NCI-H1092 (cell line): ENCODE results near the gene SPRR2D.
"Not testable (repeated sequence)": the region's sequence is repeated elsewhere in the genome, so short reads cannot be mapped to it uniquely, and the experiment has no call there.

Experiments
- DNase-seq: peaks from one replicate; lab custom pipeline; 2025; lab: John Stamatoyannopoulos, UW

The SPRR2D gene

DNA sequence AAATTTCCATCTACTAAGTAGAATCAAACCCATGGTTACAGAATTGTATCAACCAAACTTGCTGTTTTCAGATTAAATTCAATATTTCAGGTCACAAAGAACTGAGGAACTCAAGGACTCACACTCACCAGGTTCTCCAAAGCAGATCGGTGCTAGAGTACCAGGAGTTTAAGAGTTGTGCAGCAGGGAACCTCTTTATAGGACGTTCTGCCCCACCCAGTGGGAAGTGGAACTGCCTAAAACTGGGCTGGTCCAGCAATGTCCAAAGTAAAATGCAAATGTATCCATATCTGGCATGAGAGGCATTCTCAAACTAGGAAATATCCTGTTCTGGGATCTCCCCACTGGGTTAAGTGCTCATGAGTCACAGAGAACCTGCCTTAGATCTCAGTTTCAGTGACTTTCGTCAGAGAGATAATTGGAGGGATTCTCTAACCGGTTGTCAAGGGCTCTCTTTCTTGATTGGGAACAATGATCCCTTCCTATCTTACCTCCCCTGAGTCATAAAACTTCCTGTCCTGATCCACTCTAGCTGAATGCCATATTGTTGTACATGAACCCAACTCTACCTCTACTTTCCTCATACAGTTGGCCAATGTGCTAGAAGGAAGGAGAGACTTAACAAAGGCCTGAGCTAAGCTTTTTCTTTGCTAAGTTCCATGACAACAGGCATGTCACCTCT lies at the start of gene SPRR2D:
SPRR2D (minus strand) TSS at position 171 of the 682 bp plus-strand sequence. CDS start 774 bp downstream, outside the sequence.
- no peak for DNase-seq

GRCh38 chr1:153087652-153088051 lies 46.7 kb upstream of the SPRR2D start:
- no peak for DNase-seq

GRCh38 chr1:153081736-153082135 lies 40.8 kb upstream of the SPRR2D start:
- no peak for DNase-seq

- DNase-seq, result no peak
Measured at GRCh38 chr1:153072806-153073726, 32.1 kb upstream of the SPRR2D start.

- no peak for DNase-seq
Measured at GRCh38 chr1:153071511-153071910, 30.6 kb upstream of the SPRR2D start, which contains the start of gene SPRR2B. Gene SPRR2B (minus strand): TSS chr1:153071611. CDS start chr1:153070839, 772 bp downstream.

DNA sequence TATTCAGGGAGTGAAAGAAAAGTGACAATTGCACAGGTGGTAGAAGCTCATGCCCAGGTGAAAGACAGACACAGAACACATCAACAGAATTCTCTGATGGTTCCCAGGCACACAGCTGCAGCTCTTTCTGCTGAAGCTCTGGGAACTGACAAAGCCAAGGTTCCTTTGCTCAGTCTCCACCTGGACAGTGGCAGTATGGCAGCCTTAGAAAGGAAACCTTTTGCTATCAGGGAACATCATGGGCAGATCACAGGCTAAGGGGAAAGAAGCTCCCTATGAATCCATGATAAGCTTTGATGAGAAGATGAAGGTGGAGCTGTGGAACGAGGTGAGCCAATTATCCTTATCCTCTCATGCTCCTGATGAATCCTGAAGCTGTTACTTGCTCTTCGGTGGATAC lies 29.3 kb upstream of the SPRR2D start:
- no peak for DNase-seq

GRCh38 chr1:153058826-153059784 lies 18.2 kb upstream of the SPRR2D start:
- no peak for DNase-seq

DNA sequence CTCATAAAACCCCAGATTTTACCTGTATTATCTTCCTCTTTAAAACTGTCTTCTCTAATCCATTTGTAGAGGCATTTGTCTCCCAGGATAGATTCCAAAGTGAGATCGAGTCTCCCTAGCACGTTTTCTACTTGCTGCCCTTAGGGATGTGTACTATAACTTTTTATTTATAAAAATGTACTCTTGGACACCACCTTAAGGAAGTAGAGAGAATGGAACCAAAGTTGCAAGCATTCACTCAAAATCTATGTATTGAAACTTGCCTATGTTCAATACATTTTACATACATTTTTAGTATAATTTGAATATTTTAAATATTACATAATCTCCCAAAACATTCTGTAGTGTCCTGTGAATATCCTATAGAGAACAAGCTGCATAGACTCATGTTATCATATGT lies 17.2 kb upstream of the SPRR2D start:
- no peak for DNase-seq

DNA sequence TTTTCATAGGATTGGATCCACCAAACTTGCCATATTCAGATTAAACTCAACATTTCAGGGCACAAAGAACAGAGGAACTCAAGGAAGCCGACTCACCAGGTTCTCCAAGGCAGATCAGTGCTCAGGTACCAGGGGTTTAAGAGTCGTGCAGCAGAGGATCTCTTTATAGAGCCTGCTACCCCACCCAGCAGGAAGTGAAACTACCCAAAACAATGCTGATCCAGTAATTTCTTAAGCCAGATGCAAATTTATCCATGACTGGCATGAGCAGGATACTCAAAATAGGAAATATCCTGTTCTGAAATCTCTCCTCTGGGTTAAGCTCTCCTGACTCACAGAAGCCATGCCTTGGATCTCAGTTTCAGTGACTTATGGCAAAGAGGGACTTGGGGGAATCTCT lies 16.5 kb upstream of the SPRR2D start, which contains the start of gene SPRR2A:
SPRR2A (minus strand) TSS at position 138 of the 400 bp plus-strand sequence. CDS start 777 bp downstream, outside the sequence.
- no peak for DNase-seq

DNA sequence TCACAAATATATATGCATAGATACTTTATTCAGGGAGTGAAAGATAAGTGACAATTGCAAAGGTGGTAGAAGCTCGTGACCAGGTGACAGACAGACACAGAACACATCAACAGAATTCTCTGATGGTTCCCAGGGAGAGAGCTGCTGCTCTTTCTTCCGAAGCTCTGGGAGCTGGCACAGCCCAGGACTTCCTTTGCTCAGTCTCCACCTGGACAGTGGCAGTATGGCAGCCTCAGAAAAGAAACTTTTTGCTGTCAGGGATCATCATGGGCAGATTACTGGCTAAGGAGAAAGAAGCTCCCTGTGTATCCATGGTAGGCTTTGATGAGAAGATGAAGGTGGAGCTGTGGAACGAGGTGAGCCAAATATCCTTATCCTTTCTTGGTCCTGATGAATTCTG lies 15.2 kb upstream of the SPRR2D start:
- DNase-seq, result not testable (repeated sequence)

GRCh38 chr1:153049211-153049610 lies 8.3 kb upstream of the SPRR2D start:
- no peak for DNase-seq

DNA sequence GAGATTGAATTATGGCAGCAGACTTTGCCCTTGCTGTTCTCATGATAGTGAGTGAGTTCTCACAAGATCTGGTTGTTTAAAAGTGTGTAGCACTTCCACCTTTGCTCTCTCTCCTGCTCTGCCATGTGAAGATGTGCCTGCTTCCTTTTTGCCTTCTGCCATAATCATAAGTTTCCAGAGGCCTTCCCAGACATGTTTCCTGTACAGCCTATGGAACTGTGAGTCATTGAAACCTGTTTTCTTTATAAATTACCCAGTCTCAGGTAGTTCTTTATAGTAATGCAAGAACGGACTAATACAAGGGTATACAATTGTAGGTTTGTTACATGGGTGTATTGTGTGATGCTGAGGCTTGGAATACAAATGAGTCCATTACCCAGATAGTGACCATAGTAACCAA lies 5.7 kb downstream of the SPRR2D start:
- no peak for DNase-seq

DNA sequence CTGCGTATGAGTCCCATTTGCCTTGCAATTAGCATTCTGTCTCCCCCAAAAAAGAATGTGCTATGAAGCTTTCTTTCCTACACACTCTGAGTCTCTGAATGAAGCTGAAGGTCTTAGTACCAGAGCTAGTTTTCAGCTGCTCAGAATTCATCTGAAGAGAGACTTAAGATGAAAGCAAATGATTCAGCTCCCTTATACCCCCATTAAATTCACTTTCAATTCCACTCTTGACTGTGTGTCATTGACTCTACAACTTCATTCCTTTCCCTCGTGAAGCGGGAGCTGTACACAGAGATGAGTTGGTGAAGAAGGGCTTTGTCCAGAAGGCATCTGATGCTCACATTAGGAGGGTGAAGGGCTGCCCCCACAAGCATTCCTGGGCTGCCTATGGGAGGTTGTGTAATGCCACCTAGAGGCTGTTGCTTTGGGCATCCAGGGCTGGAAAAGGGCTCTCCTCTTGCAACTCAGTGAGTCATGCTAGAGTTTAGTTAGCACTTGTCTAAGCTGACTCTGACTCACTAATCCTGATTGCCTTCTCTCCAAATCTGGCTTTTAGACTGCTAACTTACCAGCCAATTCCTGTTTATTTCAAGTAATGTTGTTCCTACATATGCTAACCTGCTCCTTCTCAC lies 8.1 kb downstream of the SPRR2D start:
- no peak for DNase-seq

- DNase-seq, result no peak
Measured at GRCh38 chr1:153032073-153032472, 8.8 kb downstream of the SPRR2D start.

- no peak for DNase-seq
Measured at GRCh38 chr1:153030895-153031294, 10.0 kb downstream of the SPRR2D start, which contains the start of gene SPRR1B. Gene SPRR1B (plus strand): TSS chr1:153031203. CDS start chr1:153032346, 1,143 bp downstream.

DNA sequence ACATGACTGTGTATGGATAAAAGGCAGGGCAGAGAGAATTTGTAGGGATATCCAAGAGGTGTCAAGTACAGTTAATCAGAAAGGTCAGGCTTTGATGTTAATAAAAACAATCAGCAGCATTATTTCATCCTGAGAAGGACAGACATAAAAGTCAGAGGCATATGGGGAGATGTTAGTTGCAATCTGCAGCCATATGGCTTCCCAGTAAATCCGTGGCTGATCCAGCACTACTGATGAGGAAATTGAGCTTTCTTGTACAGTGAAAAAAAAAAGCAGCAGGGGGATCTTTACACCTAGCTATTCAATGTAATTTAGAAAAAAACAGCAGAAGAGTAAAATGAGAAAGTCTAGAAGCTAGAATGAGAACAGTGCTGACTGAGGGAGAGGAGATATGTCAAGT lies 12.2 kb downstream of the SPRR2D start:
- no peak for DNase-seq

GRCh38 chr1:153025797-153026196 lies 15.1 kb downstream of the SPRR2D start:
- DNase-seq, result no peak

DNA sequence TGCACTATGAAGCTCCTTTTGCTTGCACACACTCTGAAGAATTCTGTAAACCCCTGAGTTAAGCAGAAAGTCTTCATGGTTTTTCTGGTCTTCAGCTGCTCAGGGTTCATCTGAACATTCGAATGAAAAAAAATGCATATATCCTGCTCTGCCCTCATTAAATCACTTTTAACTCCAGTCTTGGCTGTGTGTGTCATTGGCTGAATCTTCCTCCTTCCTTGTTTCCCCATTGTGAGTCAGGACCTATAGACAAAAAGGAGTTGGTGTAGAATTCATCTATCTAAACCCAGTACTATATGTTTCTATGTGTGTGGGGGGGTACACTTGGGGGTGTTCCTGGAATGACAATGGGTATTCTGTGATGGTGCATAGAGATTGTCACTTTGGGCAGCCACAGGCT lies 16.5 kb downstream of the SPRR2D start:
- DNase-seq, result no peak

- DNase-seq, result no peak
Measured at GRCh38 chr1:153023109-153023508, 17.8 kb downstream of the SPRR2D start.

DNA sequence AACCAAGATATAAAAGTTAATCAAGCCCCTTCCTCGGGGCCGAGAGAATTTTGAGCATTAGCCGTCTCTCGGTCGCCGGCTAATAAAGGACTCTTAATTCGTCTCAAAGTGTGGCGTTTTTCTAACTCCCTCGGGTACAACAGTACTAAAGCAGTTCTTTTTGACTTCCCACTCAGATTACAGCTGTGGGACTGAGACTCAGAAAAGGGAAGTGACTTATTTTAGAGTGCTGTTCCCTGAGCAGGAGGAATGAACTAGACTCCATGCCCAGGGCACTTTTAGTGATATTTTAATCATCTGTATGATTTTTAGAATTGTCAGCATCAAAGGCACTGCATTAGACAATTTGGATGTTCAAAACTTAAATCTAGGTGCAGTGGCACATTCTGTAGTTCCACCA lies 18.6 kb downstream of the SPRR2D start:
- not testable (repeated sequence) for DNase-seq

- DNase-seq, result not testable (repeated sequence)
Measured at GRCh38 chr1:153021829-153022228, 19.1 kb downstream of the SPRR2D start.
